A673 (cell line): ENCODE results near the gene SCN4B. TPM values are rescaled to one million over a fixed set of nuclear protein-coding genes. Genes with fewer than 3 reads are reported as not detected.

Source experiments
- BruUV-seq: library from RNA; stranded (reverse); fragments of 400-500 nt; replicated peaks from 2 replicates; lab custom pipeline; 2021; lab: Mats Ljungman, UMichigan
- CTCF ChIA-PET: fragments of 300-600 bp; sonication (Branson Sonifier 250); formaldehyde crosslinking; loops from one replicate; lab custom pipeline; 2022; ENCODE audit warnings: antibody characterized with exemption; lab: Charles Lee
- POLR2A ChIA-PET: fragments of 300-600 bp; sonication (Branson Sonifier 250); formaldehyde crosslinking; loops from one replicate; lab custom pipeline; 2022; ENCODE audit warnings: antibody characterized with exemption; ENCODE audit not compliant: low non-redundant PET; lab: Charles Lee
- DNase-seq: peaks from one replicate; pipeline ENCODE4 v3.0.0-alpha.2; 2015; ENCODE audit warnings: low spot score
- H3K27ac ChIP-seq: fragments of 200-600 bp; sonication (generic); 2 replicates; pipeline ENCODE4 v1.5.1; 2016; ENCODE audit warnings: mixed run types, low read depth, mild to moderate bottlenecking, mixed read lengths, antibody characterized with exemption, low read length; ENCODE audit not compliant: poor library complexity, severe bottlenecking
- H3K27me3 ChIP-seq: fragments of 200-600 bp; sonication (generic); replicated peaks from 2 replicates; pipeline ENCODE4 v1.6.1; 2017; ENCODE audit warnings: mixed run types, low read depth, mild to moderate bottlenecking, mixed read lengths, antibody characterized with exemption, low read length; ENCODE audit not compliant: insufficient read depth, poor library complexity
- H3K36me3 ChIP-seq: fragments of 200-600 bp; sonication (generic); 2 replicates; pipeline ENCODE4 v1.6.1; 2016; ENCODE audit warnings: mixed run types, mild to moderate bottlenecking, mixed read lengths, antibody characterized with exemption, low read length; ENCODE audit not compliant: insufficient read depth, poor library complexity, severe bottlenecking
- H3K4me1 ChIP-seq: fragments of 200-600 bp; sonication (generic); 2 replicates; pipeline ENCODE4 v1.6.1; 2017; ENCODE audit warnings: mixed run types, mild to moderate bottlenecking, mixed read lengths, antibody characterized with exemption, low read length; ENCODE audit not compliant: insufficient read depth, poor library complexity, severe bottlenecking
- H3K4me3 ChIP-seq: fragments of 200-600 bp; sonication (generic); 2 replicates; pipeline ENCODE4 v1.5.1; 2016; ENCODE audit warnings: low read depth, mixed run types, mild to moderate bottlenecking, mixed read lengths, low read length; ENCODE audit not compliant: poor library complexity, severe bottlenecking
- H3K9me3 ChIP-seq: fragments of 200-600 bp; sonication (generic); 2 replicates; pipeline ENCODE4 v1.6.1; 2016; ENCODE audit warnings: mixed run types, low read depth, mild to moderate bottlenecking, mixed read lengths, antibody characterized with exemption, low read length; ENCODE audit not compliant: poor library complexity, severe bottlenecking
- EZH2 ChIP-seq: fragments of 200-600 bp; sonication (generic); IDR thresholded peaks from 2 replicates; pipeline ENCODE4 v1.6.1; 2017; ENCODE audit warnings: borderline replicate concordance, low read depth, mild to moderate bottlenecking, mixed read lengths, antibody characterized with exemption, low read length; ENCODE audit not compliant: poor library complexity, severe bottlenecking
- intact Hi-C: fragments of 100-400 bp; cut with micrococcal nuclease; formaldehyde crosslinking; loops from one replicate; pipeline ENCODE4 v1.10.0; 2022; ENCODE audit not compliant: unreplicated experiment
- total RNA-seq: library from RNA; stranded (reverse); gene quantifications from 2 replicates; pipeline ENCODE4 v1.2.3, GENCODE V29; 2021
- TF ChIP-seq, protein P1 (sequence below): fragments of 300-800, 200-600 bp; sonication (generic); conservative IDR thresholded peaks from 2 replicates; pipeline ENCODE4 v1.5.1; 2017; ENCODE audit warnings: low read depth, mild to moderate bottlenecking, antibody characterized with exemption, low read length, moderate library complexity, mixed read lengths

The SCN4B gene
- total RNA-seq, 1 experiment from 2014 or later = 1.8 TPM

DNA sequence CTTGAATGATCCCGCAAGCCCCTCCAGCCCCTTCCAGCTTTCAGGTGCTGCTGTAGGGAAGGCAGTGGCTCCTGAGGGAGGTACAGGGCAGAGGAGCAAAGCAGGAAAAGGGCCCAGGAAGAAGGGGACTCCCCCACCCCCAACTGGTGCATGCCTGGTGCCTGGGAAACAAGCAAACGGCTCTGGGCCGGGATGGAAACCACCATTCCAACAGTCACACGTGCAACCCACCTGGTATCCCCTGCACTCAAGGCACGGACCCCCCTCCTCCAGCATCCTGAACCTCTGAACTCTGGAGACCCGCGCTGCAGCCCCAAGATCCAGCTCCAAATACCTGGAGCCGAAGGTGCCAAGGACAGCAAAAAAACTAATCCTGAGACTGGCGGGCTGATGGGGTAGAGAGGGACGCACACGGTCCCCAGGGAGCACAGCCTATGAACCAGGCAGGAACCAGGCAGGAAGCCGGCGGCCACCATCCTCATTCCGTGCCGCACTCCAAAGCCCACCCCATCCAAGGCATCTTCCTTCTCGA is 537 bp downstream of the SCN4B start:
- BruUV-seq = no TSS peak
- Histone ChIP-seq H3K36me3 (no peaks in the 10 kb centered on the region), H3K4me3 (peak overlapping the region; percentile 62), H3K4me1 (peaks cover 49% of the 10 kb centered on the region), H3K27me3 (peaks cover 36% of the 10 kb centered on the region), H3K27ac (no peak overlapping the region), H3K9me3 (no peaks in the 10 kb centered on the region)
- TF ChIP-seq, protein P1, sequence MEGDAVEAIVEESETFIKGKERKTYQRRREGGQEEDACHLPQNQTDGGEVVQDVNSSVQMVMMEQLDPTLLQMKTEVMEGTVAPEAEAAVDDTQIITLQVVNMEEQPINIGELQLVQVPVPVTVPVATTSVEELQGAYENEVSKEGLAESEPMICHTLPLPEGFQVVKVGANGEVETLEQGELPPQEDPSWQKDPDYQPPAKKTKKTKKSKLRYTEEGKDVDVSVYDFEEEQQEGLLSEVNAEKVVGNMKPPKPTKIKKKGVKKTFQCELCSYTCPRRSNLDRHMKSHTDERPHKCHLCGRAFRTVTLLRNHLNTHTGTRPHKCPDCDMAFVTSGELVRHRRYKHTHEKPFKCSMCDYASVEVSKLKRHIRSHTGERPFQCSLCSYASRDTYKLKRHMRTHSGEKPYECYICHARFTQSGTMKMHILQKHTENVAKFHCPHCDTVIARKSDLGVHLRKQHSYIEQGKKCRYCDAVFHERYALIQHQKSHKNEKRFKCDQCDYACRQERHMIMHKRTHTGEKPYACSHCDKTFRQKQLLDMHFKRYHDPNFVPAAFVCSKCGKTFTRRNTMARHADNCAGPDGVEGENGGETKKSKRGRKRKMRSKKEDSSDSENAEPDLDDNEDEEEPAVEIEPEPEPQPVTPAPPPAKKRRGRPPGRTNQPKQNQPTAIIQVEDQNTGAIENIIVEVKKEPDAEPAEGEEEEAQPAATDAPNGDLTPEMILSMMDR = no peak
- no peak for TF ChIP-seq EZH2
- intact Hi-C loops = loop anchor here (5.0 kb wide), 1 partner anchor 335 kb away; no protein-coding TSS in a partner anchor
- no peak for DNase-seq
- ChIA-PET CTCF (interaction anchor here (0.6 to 1.6 kb wide), 2 partner anchors 19 to 916 kb away, joined by 3 to 14 read pairs; partner anchors contain the start of gene VPS11), POLR2A (interaction anchor here (0.6 kb wide), 1 partner anchor 1790 kb away, joined by 3 read pairs; no protein-coding TSS in a partner anchor)

DNA sequence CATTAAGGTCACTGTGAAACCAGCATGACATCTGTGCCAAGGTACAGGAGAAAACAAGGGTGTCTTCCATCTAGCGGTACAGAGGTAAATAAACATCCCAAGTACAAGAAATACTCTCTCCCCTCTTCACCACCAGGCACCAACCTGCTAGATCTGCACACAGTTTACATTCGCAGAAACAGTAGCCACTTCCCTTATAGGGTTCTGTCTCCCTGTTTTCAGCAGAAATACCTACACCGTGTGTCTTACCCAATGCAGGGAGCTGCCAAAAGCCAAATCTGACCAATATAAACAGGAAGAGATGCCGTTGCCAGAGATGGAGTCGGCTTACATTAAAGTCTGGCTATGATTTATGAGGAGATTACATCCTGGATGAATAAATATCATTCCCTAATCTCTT is 1.2 kb downstream of the SCN4B start:
- intact Hi-C loops = loop anchor here (5.0 kb wide), 1 partner anchor 336 kb away; no protein-coding TSS in a partner anchor
- Histone ChIP-seq H3K27ac (no peak overlapping the region), H3K27me3 (peaks cover 30% of the 10 kb centered on the region), H3K36me3 (no peaks in the 10 kb centered on the region), H3K4me3 (peak overlapping the region; percentile 62), H3K4me1 (peaks cover 54% of the 10 kb centered on the region), H3K9me3 (no peaks in the 10 kb centered on the region)
- ChIA-PET POLR2A (no interaction called here), CTCF (no interaction called here)
- no TSS peak for BruUV-seq
- no peak for DNase-seq
- no peak for TF ChIP-seq EZH2
- TF ChIP-seq, protein P1 = no peak

DNA sequence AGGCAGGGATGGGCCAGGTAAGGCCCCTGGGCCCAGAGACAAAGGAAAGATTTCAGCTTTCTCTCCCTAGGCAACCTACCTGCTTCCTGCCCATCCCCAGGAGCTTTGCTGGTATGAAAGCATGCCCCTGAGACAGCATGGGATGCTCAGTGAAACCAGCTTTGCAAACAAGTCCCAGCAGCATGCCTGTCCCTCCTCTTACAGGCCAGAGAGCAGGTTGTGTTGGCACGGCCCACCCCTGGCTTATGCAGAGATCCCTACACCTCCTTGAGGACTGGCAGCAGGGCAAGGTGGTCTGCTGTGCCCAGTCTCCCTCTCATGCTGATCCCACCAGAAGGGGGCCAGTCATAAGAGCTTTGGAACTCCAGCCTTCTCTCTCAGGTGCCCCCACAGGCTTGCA is 3.1 kb downstream of the SCN4B start:
- Histone ChIP-seq H3K4me1 (peaks cover 64% of the 10 kb centered on the region), H3K9me3 (no peaks in the 10 kb centered on the region), H3K36me3 (no peaks in the 10 kb centered on the region), H3K4me3 (no peak overlapping the region), H3K27me3 (peaks cover 10% of the 10 kb centered on the region), H3K27ac (no peak overlapping the region)
- intact Hi-C loops = loop anchor here (5.0 kb wide), 2 partner anchors 203 to 418 kb away; partner anchors contain the start of gene IFT46
- BruUV-seq = no TSS peak
- no peak for TF ChIP-seq EZH2
- TF ChIP-seq, protein P1 = 0 out of 2 replicates have a peak, but pooled peaks have one; percentile 11
- CTCF ChIA-PET = interaction anchor here (1.1 kb wide), 1 partner anchor 22 kb away, joined by 3 read pairs; no protein-coding TSS in a partner anchor
- POLR2A ChIA-PET = no interaction called here
- DNase-seq = no peak
